H9 (cell line): ENCODE measurements around the gene DNAJC5. TPM values are rescaled to one million over a fixed set of nuclear protein-coding genes. Genes with fewer than 3 reads are reported as not detected.

Experiments
- DNase-seq: peaks from one replicate; pipeline ENCODE4 v3.0.0-alpha.2; 2017
- H2AFZ ChIP-seq: one replicate; pipeline ENCODE4 v1.6.1; 2013; ENCODE audit warnings: mild to moderate bottlenecking, low read length, control low read depth, moderate library complexity
- H2AK5ac ChIP-seq: 2 replicates; pipeline ENCODE4 v1.6.1; 2013; ENCODE audit warnings: low read length, control low read depth, mixed read lengths; ENCODE audit not compliant: insufficient read length
- H2BK120ac ChIP-seq: one replicate; pipeline ENCODE4 v1.6.1; 2013; ENCODE audit warnings: low read depth, mild to moderate bottlenecking, low read length, control low read depth, inconsistent platforms; ENCODE audit not compliant: poor library complexity, severe bottlenecking
- H2BK12ac ChIP-seq: 2 replicates; pipeline ENCODE4 v1.6.1; 2013; ENCODE audit warnings: low read length, control low read depth, mixed read lengths, low read depth; ENCODE audit not compliant: insufficient read length
- H2BK15ac ChIP-seq: 2 replicates; pipeline ENCODE4 v1.6.1; 2013; ENCODE audit warnings: low read depth, low read length, control low read depth
- H2BK20ac ChIP-seq: one replicate; pipeline ENCODE4 v1.6.1; 2013; ENCODE audit warnings: low read depth, mild to moderate bottlenecking, low read length, control low read depth, inconsistent platforms; ENCODE audit not compliant: poor library complexity, severe bottlenecking
- H2BK5ac ChIP-seq: 2 replicates; pipeline ENCODE4 v1.6.1; 2013; ENCODE audit warnings: low read length, control low read depth, mixed read lengths; ENCODE audit not compliant: insufficient read length
- H3K14ac ChIP-seq: 2 replicates; pipeline ENCODE4 v1.6.1; 2013; ENCODE audit warnings: low read length, control low read depth; ENCODE audit not compliant: insufficient read depth
- H3K18ac ChIP-seq: 2 replicates; pipeline ENCODE4 v1.6.1; 2013; ENCODE audit warnings: low read depth, mild to moderate bottlenecking, mixed read lengths, low read length, control low read depth; ENCODE audit not compliant: insufficient read length
- H3K23ac ChIP-seq: 2 replicates; pipeline ENCODE4 v1.6.1; 2013; ENCODE audit warnings: low read length, control low read depth, mixed read lengths, low read depth; ENCODE audit not compliant: insufficient read length
- H3K23me2 ChIP-seq: 2 replicates; pipeline ENCODE4 v1.6.1; 2013; ENCODE audit warnings: low read depth, mild to moderate bottlenecking, mixed read lengths, low read length, control low read depth; ENCODE audit not compliant: insufficient read length, poor library complexity, severe bottlenecking
- H3K27ac ChIP-seq: 2 replicates; pipeline ENCODE4 v1.5.1; 2013; ENCODE audit warnings: low read length, control low read depth, mixed read lengths, low read depth; ENCODE audit not compliant: insufficient read length
- H3K27me3 ChIP-seq: 2 replicates; pipeline ENCODE4 v1.6.1; 2013; ENCODE audit warnings: low read length, control low read depth, inconsistent platforms; ENCODE audit not compliant: insufficient read depth
- H3K4ac ChIP-seq: 2 replicates; pipeline ENCODE4 v1.6.1; 2013; ENCODE audit warnings: low read depth, mild to moderate bottlenecking, control low read depth, inconsistent platforms, low read length, moderate library complexity
- H3K4me1 ChIP-seq: 2 replicates; pipeline ENCODE4 v1.6.1; 2013; ENCODE audit warnings: low read length, control low read depth, inconsistent platforms; ENCODE audit not compliant: insufficient read depth
- H3K4me2 ChIP-seq: 2 replicates; pipeline ENCODE4 v1.6.1; 2013; ENCODE audit warnings: low read length, control low read depth, mixed read lengths; ENCODE audit not compliant: insufficient read length, insufficient read depth
- H3K56ac ChIP-seq: 2 replicates; pipeline ENCODE4 v1.6.1; 2013; ENCODE audit warnings: low read depth, mild to moderate bottlenecking, mixed read lengths, low read length, control low read depth; ENCODE audit not compliant: insufficient read length
- H3K79me1 ChIP-seq: 2 replicates; pipeline ENCODE4 v1.6.1; 2013; ENCODE audit warnings: low read depth, mild to moderate bottlenecking, moderate library complexity, low read length, control low read depth, inconsistent platforms; ENCODE audit not compliant: insufficient read depth, poor library complexity, severe bottlenecking
- H3K79me2 ChIP-seq: 2 replicates; pipeline ENCODE4 v1.6.1; 2013; ENCODE audit warnings: low read length, control low read depth, inconsistent platforms; ENCODE audit not compliant: insufficient read depth
- H3K9ac ChIP-seq: 2 replicates; pipeline ENCODE4 v1.6.1; 2013; ENCODE audit warnings: low read length, control low read depth, mixed read lengths; ENCODE audit not compliant: insufficient read length; ENCODE audit errors: extremely low read depth
- H3K9me3 ChIP-seq: one replicate; pipeline ENCODE4 v1.6.1; 2013; ENCODE audit warnings: low read depth, low read length, inconsistent platforms; ENCODE audit not compliant: control insufficient read depth
- H3T11ph ChIP-seq: one replicate; pipeline ENCODE4 v1.6.1; 2013; ENCODE audit warnings: mild to moderate bottlenecking, low read length, control low read depth, inconsistent platforms
- H4K20me1 ChIP-seq: one replicate; pipeline ENCODE4 v1.6.1; 2013; ENCODE audit not compliant: control insufficient read depth, insufficient read length, insufficient read depth
- H4K5ac ChIP-seq: 2 replicates; pipeline ENCODE4 v1.6.1; 2013; ENCODE audit warnings: low read depth, mild to moderate bottlenecking, mixed read lengths, low read length, control low read depth; ENCODE audit not compliant: insufficient read length
- H4K8ac ChIP-seq: replicated peaks from 2 replicates; pipeline ENCODE4 v1.6.1; 2013; ENCODE audit warnings: low read length, control low read depth, mixed read lengths, low read depth; ENCODE audit not compliant: insufficient read length
- H4K91ac ChIP-seq: 2 replicates; pipeline ENCODE4 v1.6.1; 2013; ENCODE audit warnings: low read depth, mild to moderate bottlenecking, moderate library complexity, mixed read lengths, low read length, control low read depth; ENCODE audit not compliant: insufficient read length
- H3K27ac Mint-ChIP-seq, 3 experiments: 2 replicates in 2 of 3; 3 replicates in 1 of 3; pipeline ENCODE4 v1.8.0; 2020 to 2021; ENCODE audit warnings: mixed read lengths in 3 of 3, mild to moderate bottlenecking in 1 of 3, moderate library complexity in 1 of 3
- H3K27me3 Mint-ChIP-seq: 2 replicates; pipeline ENCODE4 v1.8.0; 2021; ENCODE audit warnings: low read depth, mild to moderate bottlenecking, moderate library complexity, mixed read lengths
- H3K36me3 Mint-ChIP-seq, 3 experiments: 2 replicates in 2 of 3; 3 replicates in 1 of 3; pipeline ENCODE4 v1.8.0; 2020 to 2021; ENCODE audit warnings: low read depth in 3 of 3, mixed read lengths in 3 of 3; ENCODE audit not compliant: insufficient read depth in 1 of 3
- H3K4me1 Mint-ChIP-seq, 2 experiments: 2 replicates each; pipeline ENCODE4 v1.8.0; 2020; ENCODE audit warnings: mixed read lengths in 2 of 2
- H3K4me3 Mint-ChIP-seq, 2 experiments: 2 replicates in 1 of 2; 3 replicates in 1 of 2; pipeline ENCODE4 v1.8.0; 2020 to 2021; ENCODE audit warnings: mild to moderate bottlenecking in 2 of 2, mixed read lengths in 2 of 2, moderate library complexity in 1 of 2
- H3K9me3 Mint-ChIP-seq, 2 experiments: 2 replicates in 1 of 2; 3 replicates in 1 of 2; pipeline ENCODE4 v1.8.0; 2020; ENCODE audit warnings: mild to moderate bottlenecking in 2 of 2, mixed read lengths in 2 of 2, moderate library complexity in 1 of 2
- CTCF ChIP-seq: fragments of 200-600 bp; sonication (generic); conservative IDR thresholded peaks from 3 replicates; pipeline ENCODE4 v1.8.0; 2021; ENCODE audit warnings: antibody characterized with exemption, mild to moderate bottlenecking
- WGBS: extraction: QIAGEN DNeasy Blood & Tissue Kit; methylation state at CpG from one replicate; pipeline ENCODE4 v1.1.7; 2013; ENCODE audit warnings: missing lambda C conversion rate, low lambda C conversion rate, mixed read lengths; ENCODE audit not compliant: insufficient read length; ENCODE audit errors: extremely low coverage; 5-methylcytosine and 5-hydroxymethylcytosine counted together
- total RNA-seq: library from RNA; stranded (reverse); gene quantifications from 2 replicates; pipeline ENCODE4 v1.2.1, GENCODE V29; 2021

The DNAJC5 gene
- total RNA-seq, 1 experiment from 2014 or later = 43.0 TPM

- no peak for TF ChIP-seq CTCF
- Histone ChIP-seq H3K79me1 (no peaks in the 10 kb centered on the region), H3K79me2 (0 out of 2 replicates have a peak, but pooled peaks cover 4% of the 10 kb centered on the region), H2BK12ac (no peak overlapping the region), H3K4me2 (no peak overlapping the region), H2BK5ac (no peak overlapping the region), H3K23me2 (peaks cover 13% of the 10 kb centered on the region), H3T11ph (no peak overlapping the region), H3K9ac (no peak overlapping the region), H3K9me3 (no peaks in the 10 kb centered on the region), H3K14ac (no peak overlapping the region), H3K4me1 (no peaks in the 10 kb centered on the region), H2BK15ac (no peak overlapping the region), H2BK20ac (no peak overlapping the region), H3K4ac (no peak overlapping the region), H4K8ac (no peak overlapping the region), H2AFZ (no peak overlapping the region), H4K20me1 (no peaks in the 10 kb centered on the region), H4K91ac (no peak overlapping the region), H3K27ac (no peak overlapping the region), H3K18ac (no peak overlapping the region), H2AK5ac (no peak overlapping the region), H3K27me3 (no peaks in the 10 kb centered on the region), H3K23ac (no peak overlapping the region), H4K5ac (no peak overlapping the region), H3K56ac (no peak overlapping the region), H2BK120ac (no peak overlapping the region)
- Mint-ChIP-seq H3K9me3 (no peaks in the 10 kb centered on the region), H3K4me3 (peak overlapping the region in 1 of 2 experiments; percentile 38; a peak in 1 of 5 replicates), H3K36me3 (peaks cover 2 to 24% (median 21%) of the 10 kb centered on the region in 3 experiments; a peak in 6 of 7 replicates), H3K27me3 (no peaks in the 10 kb centered on the region), H3K27ac (peak overlapping the region in 1 of 3 experiments; percentile 77; a peak in 2 of 7 replicates), H3K4me1 (peaks cover 3 to 7% of the 10 kb centered on the region in 2 experiments)
- WGBS = no CpG with 5 or more reads among the region's 14 CpGs
- DNase-seq = no peak
These were observed 42.7 kb downstream of the DNAJC5 start for GRCh38 chr20:63937596-63937995.
